GM20431 (cell line): ENCODE measurements around the gene TSEN54.
"Not testable (repeated sequence)": the region's sequence is repeated elsewhere in the genome, so short reads cannot be mapped to it uniquely, and the experiment has no call there.

ENCODE experiments used
- in situ Hi-C: fragments of 300-500 bp; cut with MseI, MboI; formaldehyde crosslinking; loops from one replicate; pipeline ENCODE4 v1.15.0; 2020; ENCODE audit warnings: low sequenced_read_pairs; ENCODE audit not compliant: unreplicated experiment

TSEN54 gene

DNA sequence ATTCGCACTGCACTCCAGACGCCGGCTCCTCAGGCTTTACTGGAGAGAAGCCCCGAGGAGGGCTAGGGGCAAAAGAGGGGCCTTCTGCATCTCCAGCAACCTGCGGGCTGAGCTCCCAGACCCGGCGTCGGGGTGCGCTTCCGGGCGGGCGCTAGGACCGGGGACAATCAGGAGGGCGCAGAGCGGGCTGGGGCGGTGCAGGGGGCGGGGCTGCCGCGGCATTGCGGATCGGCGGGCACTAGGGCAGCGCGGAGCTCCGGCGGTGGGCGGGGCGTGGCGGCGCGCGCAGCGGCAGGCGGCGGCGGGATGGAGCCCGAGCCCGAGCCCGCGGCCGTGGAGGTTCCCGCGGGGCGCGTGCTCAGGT, at the start of gene TSEN54:
Gene TSEN54, plus strand, starts transcription at position 274 of the 364 bp plus-strand sequence. Its CDS starts 33 bp downstream, at position 307.
- in situ Hi-C loops = loop anchor here (25.0 kb wide), 1 partner anchor 104 kb away; the partner anchor contains the start of gene GRB2

- in situ Hi-C loops = no loop called here
Observed at GRCh38 chr17:75468291-75468754, 48.0 kb upstream of the TSEN54 start.

GRCh38 chr17:75468779-75469373, 47.5 kb upstream of the TSEN54 start:
- in situ Hi-C loops = no loop called here

DNA sequence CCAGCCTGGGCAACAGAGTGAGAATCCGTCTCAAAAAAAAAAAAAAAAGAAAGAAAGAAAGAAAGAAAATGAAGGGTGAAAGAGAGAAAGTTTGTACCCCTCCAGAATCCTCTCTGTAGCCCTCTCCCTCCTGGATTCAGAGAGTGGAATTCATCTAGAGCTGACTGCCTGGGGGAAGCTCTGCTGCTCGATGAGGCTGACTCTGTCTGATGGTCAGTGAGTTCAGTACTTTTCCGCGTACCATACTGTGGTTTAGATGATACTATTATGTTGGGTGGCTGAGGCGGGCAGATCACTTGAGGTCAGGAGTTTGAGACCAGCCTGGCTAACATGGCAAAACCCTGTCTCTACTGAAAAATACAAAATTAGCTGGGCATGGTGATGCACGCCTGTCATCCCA, 45.1 kb upstream of the TSEN54 start:
- in situ Hi-C loops = no loop called here

GRCh38 chr17:75472119-75472518, 44.2 kb upstream of the TSEN54 start:
- in situ Hi-C loops = no loop called here

- in situ Hi-C loops = no loop called here
Observed at GRCh38 chr17:75473246-75473645, 43.1 kb upstream of the TSEN54 start.

DNA sequence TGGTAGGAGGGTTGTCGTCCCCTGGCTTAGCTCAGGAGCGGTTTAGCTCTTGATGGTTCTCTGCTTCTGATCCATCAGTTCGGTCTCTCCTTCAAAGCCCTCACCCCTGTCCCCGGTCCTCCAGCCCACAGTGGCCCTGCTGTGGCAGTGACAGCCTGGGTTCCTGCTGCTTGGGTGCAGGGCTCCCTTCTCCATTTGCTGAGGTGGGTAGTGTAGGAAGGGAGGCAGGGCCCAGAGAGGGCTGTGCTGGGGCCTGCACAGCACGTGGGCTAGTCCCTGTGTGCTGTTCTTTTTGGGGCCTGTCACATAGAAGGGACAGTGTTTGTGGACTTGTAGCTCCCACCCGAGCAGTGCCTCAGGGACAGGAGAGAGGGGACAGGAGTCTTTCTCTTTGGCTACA, 41.6 kb upstream of the TSEN54 start:
- in situ Hi-C loops = no loop called here

DNA sequence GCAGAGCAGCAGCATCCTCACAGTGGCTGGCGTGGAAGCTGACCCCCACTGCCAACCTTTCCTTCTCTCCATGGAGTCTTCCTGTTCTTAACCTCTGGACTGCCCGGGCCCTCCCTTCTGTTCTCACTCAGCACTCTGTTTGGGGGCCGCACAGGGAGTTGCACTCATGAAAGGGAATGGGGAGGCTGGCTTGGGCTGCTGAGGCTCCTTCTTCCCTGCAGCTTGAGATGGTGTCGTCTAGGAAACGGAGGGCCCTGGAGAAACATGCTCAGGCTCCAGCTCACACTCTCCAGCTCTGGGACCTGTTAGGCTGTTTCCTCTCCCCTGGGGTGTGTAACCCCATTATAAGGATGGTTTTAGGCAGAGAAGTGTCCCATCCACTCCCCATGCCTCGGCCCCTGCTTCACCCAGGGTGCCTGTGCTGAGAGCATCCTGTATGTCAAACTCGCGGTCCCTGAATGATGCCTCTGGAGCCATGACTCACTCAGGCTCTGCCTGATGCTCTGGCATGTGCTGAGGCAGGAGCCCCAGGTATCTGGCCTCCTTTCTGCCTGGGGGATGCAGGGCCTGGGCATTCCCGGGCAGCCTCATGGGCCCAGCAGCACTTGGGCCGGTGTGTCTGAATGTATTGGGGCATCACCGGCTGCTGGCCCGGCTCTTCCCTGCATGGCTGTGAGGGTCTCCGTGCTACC, 41.0 kb upstream of the TSEN54 start:
- in situ Hi-C loops = no loop called here

GRCh38 chr17:75475851-75476250, 40.5 kb upstream of the TSEN54 start:
- in situ Hi-C loops = no loop called here

DNA sequence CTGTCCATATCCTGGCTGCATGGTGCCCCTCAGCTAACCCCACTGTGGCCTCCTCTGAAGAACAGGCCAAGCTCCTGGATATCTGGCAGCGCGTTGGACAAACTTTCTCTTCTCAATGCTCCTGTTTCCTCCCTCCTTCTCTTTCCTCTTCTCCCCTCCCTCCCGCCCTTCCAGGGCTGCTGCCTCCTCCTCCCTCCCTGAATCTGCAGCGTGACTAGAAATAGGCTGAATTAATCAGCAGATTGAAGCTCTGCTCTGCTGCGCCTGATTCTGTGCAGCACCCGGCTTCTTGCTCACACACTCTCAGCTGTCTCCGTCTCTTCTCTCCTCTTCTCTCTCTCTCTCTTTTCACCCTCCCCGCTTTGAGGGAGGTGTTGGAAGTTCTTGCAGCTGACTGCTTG, 40.1 kb upstream of the TSEN54 start:
- in situ Hi-C loops = no loop called here

- in situ Hi-C loops = no loop called here
Observed at GRCh38 chr17:75476752-75477489, 39.4 kb upstream of the TSEN54 start.

GRCh38 chr17:75477490-75477862, 38.9 kb upstream of the TSEN54 start:
- in situ Hi-C loops = not testable (repeated sequence)

- in situ Hi-C loops = no loop called here
Observed at GRCh38 chr17:75478508-75478907, 37.8 kb upstream of the TSEN54 start.

- in situ Hi-C loops = no loop called here
Observed at GRCh38 chr17:75480281-75480680, 36.0 kb upstream of the TSEN54 start.

GRCh38 chr17:75481194-75482068, 34.9 kb upstream of the TSEN54 start:
- in situ Hi-C loops = no loop called here

GRCh38 chr17:75482098-75482942, 34.0 kb upstream of the TSEN54 start:
- in situ Hi-C loops = no loop called here

GRCh38 chr17:75485688-75486087, 30.6 kb upstream of the TSEN54 start:
- in situ Hi-C loops = no loop called here

DNA sequence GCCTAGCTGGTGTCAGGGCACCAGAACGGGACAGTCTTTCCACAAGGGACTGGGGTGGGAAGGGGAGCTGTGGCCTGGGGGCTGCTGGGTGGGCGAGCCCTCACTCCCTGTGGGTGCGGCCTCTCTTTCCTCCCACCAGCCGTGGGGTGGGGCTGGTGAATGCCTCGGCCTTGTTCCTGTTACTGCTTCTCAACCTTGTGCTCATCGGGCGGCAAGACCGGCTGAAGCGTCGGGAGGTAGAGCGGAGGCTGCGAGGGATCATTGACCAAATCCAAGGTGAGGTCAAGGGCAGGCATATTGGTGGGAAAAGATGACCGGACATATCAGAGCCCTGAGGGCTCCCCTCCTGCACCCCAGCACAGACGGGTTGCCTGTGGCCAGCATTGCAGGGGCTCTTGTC, 30.2 kb upstream of the TSEN54 start:
- in situ Hi-C loops = no loop called here

DNA sequence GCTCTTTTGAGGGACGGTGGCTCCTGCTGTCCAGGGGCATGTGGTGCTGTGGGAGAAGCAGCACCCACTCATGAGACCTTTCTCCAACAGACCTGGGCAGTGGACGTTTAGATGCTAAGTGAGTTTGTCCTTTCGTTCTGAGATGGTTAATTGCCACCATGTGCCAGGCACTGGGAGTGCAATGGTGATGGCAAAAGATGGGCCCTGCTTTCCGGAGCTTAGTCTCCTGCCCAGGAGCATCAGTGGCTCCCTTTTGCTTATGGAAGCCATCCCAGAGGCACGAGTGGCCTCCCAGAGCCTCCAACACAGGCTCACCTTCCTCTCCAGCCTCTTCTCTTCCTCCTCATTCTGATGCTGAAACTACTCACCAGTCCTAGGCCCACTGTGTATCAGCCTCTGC, 29.4 kb upstream of the TSEN54 start:
- in situ Hi-C loops = no loop called here
